Measurements from ENCODE around the gene GSTO1.

DNA sequence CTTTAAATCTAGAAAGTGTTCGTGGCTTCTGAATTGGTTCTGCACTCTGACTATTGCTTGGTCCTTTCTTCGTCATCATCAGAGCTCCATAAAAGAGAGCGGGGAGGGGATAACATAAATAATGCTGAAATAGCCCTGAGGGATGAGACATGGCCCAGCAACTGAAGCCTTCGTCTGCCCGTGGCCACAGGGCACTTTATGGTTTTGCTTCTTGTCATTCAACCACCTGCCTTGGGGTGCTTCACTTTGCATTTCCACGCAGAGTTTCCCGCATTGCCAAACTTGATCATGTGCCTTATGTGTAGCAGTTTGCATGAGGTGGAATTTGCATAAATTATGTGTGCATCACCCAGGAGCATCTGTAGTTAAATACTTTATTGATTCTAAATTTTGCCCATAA, 30.2 kb downstream of the GSTO1 start:
- no peak for TF ChIP-seq POLR2A (IDR thresholded peaks at IDR 0.05; ENCODE audit: low read depth, low read length)
- TF ChIP-seq POLR2AphosphoS5 (IDR thresholded peaks at IDR 0.05; ENCODE audit: low read depth, low read length), result no peak
- no peak for TF ChIP-seq TAF1 (IDR thresholded peaks at IDR 0.05; ENCODE audit: low read depth, low read length)
- no peak for TF ChIP-seq POU2F2 (IDR thresholded peaks at IDR 0.05; ENCODE audit: low read depth, low read length)
- TF ChIP-seq SPI1 (IDR thresholded peaks at IDR 0.05; ENCODE audit: low read depth, low read length), result no peak

All from GM12891 (cell line).